Measurements from ENCODE around the gene SSNA1. TPM values are rescaled to one million over a fixed set of nuclear protein-coding genes. Genes with fewer than 3 reads are reported as not detected.

Gene SSNA1
- total and polyA plus RNA-seq, 4 donors, result 30.5 to 87.1 (median 57.2) TPM

GRCh38 chr9:137143459-137143858 lies 45.0 kb upstream of the SSNA1 start:
- H3K9me3 ChIP-seq (ENCODE audit: control insufficient read depth, low read length), result peaks cover 1% of the 10 kb centered on the region
- WGBS, 2 donors, result 50 to 64% methylated on average over 4 of the region's 4 CpGs
- DNase-seq (no peak), ATAC-seq (ENCODE audit: low FRiP score) (no peak)
- no peak overlapping the region for H3K4me3 ChIP-seq (ENCODE audit: low read length in 2 of 2)
- no peaks in the 10 kb centered on the region for H3K27me3 ChIP-seq (ENCODE audit: control insufficient read depth in 1 of 2, insufficient read depth in 2 of 2, low read length in 1 of 2)
- no peaks in the 10 kb centered on the region for H3K36me3 ChIP-seq (ENCODE audit: control insufficient read depth in 1 of 2, insufficient read depth in 2 of 2, low read length in 1 of 2)
- no peak overlapping the region for H3K27ac ChIP-seq (ENCODE audit: low read depth in 1 of 2, low read length in 2 of 2)
- intact Hi-C loops (cut with DNase I), result no loop called here
- no peaks in the 10 kb centered on the region for H3K4me1 ChIP-seq (ENCODE audit: control insufficient read depth in 1 of 2, insufficient read depth in 2 of 2, low read length in 2 of 2)

- ATAC-seq (ENCODE audit: low FRiP score), result no peak
- WGBS, 2 donors, result 51 to 54% methylated on average over 48 to 49 of the region's 49 CpGs
- Histone ChIP-seq H3K4me3 (ENCODE audit: low read length in 2 of 2) (no peak overlapping the region), H3K9me3 (ENCODE audit: control insufficient read depth, low read length) (peaks cover 1% of the 10 kb centered on the region), H3K27ac (ENCODE audit: low read depth in 1 of 2, low read length in 2 of 2) (no peak overlapping the region), H3K27me3 (ENCODE audit: control insufficient read depth in 1 of 2, insufficient read depth in 2 of 2, low read length in 1 of 2) (no peaks in the 10 kb centered on the region), H3K36me3 (ENCODE audit: control insufficient read depth in 1 of 2, insufficient read depth in 2 of 2, low read length in 1 of 2) (no peaks in the 10 kb centered on the region), H3K4me1 (ENCODE audit: control insufficient read depth in 1 of 2, insufficient read depth in 2 of 2, low read length in 2 of 2) (no peaks in the 10 kb centered on the region)
- intact Hi-C loops (cut with DNase I), result no loop called here
- peak in 1 of 2 donors; percentile 39 for DNase-seq
Measured at GRCh38 chr9:137145731-137146526, 42.5 kb upstream of the SSNA1 start.

GRCh38 chr9:137146527-137146918 lies 42.0 kb upstream of the SSNA1 start:
- H3K9me3 ChIP-seq (ENCODE audit: control insufficient read depth, low read length), result peaks cover 1% of the 10 kb centered on the region
- no peaks in the 10 kb centered on the region for H3K36me3 ChIP-seq (ENCODE audit: control insufficient read depth in 1 of 2, insufficient read depth in 2 of 2, low read length in 1 of 2)
- ATAC-seq (ENCODE audit: low FRiP score) (no peak), DNase-seq (no peak)
- intact Hi-C loops (cut with DNase I), result no loop called here
- H3K27ac ChIP-seq (ENCODE audit: low read depth in 1 of 2, low read length in 2 of 2), result no peak overlapping the region
- no peak overlapping the region for H3K4me3 ChIP-seq (ENCODE audit: low read length in 2 of 2)
- no peaks in the 10 kb centered on the region for H3K4me1 ChIP-seq (ENCODE audit: control insufficient read depth in 1 of 2, insufficient read depth in 2 of 2, low read length in 2 of 2)
- WGBS, 2 donors, result 48 to 57% methylated on average over 8 to 9 of the region's 9 CpGs
- H3K27me3 ChIP-seq (ENCODE audit: control insufficient read depth in 1 of 2, insufficient read depth in 2 of 2, low read length in 1 of 2), result no peaks in the 10 kb centered on the region

GRCh38 chr9:137147091-137147792 lies 41.2 kb upstream of the SSNA1 start:
- DNase-seq (no peak), ATAC-seq (ENCODE audit: low FRiP score) (no peak)
- intact Hi-C loops (cut with DNase I), result no loop called here
- WGBS, 2 donors, result 85 to 87% methylated on average over 25 to 26 of the region's 26 CpGs
- Histone ChIP-seq H3K4me3 (ENCODE audit: low read length in 2 of 2) (no peak overlapping the region), H3K36me3 (ENCODE audit: control insufficient read depth in 1 of 2, insufficient read depth in 2 of 2, low read length in 1 of 2) (no peaks in the 10 kb centered on the region), H3K27ac (ENCODE audit: low read depth in 1 of 2, low read length in 2 of 2) (no peak overlapping the region), H3K27me3 (ENCODE audit: control insufficient read depth in 1 of 2, insufficient read depth in 2 of 2, low read length in 1 of 2) (no peaks in the 10 kb centered on the region), H3K4me1 (ENCODE audit: control insufficient read depth in 1 of 2, insufficient read depth in 2 of 2, low read length in 2 of 2) (no peaks in the 10 kb centered on the region), H3K9me3 (ENCODE audit: control insufficient read depth, low read length) (peaks cover 1% of the 10 kb centered on the region)

- Histone ChIP-seq H3K27ac (ENCODE audit: low read depth in 1 of 2, low read length in 2 of 2) (no peak overlapping the region), H3K4me1 (ENCODE audit: control insufficient read depth in 1 of 2, insufficient read depth in 2 of 2, low read length in 2 of 2) (no peaks in the 10 kb centered on the region), H3K4me3 (ENCODE audit: low read length in 2 of 2) (no peak overlapping the region), H3K27me3 (ENCODE audit: control insufficient read depth in 1 of 2, insufficient read depth in 2 of 2, low read length in 1 of 2) (no peaks in the 10 kb centered on the region), H3K36me3 (ENCODE audit: control insufficient read depth in 1 of 2, insufficient read depth in 2 of 2, low read length in 1 of 2) (no peaks in the 10 kb centered on the region), H3K9me3 (ENCODE audit: control insufficient read depth, low read length) (peaks cover 1% of the 10 kb centered on the region)
- ATAC-seq (ENCODE audit: low FRiP score), result no peak
- intact Hi-C loops (cut with DNase I), result no loop called here
- DNase-seq, result no peak
- WGBS, 2 donors, result 16 to 29% methylated on average over 13 to 24 of the region's 24 CpGs
Measured at GRCh38 chr9:137147793-137148160, 40.7 kb upstream of the SSNA1 start.

- WGBS, 2 donors, result 67 to 75% methylated on average over 27 of the region's 27 CpGs
- no peaks in the 10 kb centered on the region for H3K27me3 ChIP-seq (ENCODE audit: control insufficient read depth in 1 of 2, insufficient read depth in 2 of 2, low read length in 1 of 2)
Measured at GRCh38 chr9:137148242-137148641, 40.2 kb upstream of the SSNA1 start.

GRCh38 chr9:137148661-137149060 lies 39.8 kb upstream of the SSNA1 start:
- Histone ChIP-seq H3K27ac (ENCODE audit: low read depth in 1 of 2, low read length in 2 of 2) (no peak overlapping the region), H3K27me3 (ENCODE audit: control insufficient read depth in 1 of 2, insufficient read depth in 2 of 2, low read length in 1 of 2) (no peaks in the 10 kb centered on the region), H3K4me3 (ENCODE audit: low read length in 2 of 2) (no peak overlapping the region), H3K36me3 (ENCODE audit: control insufficient read depth in 1 of 2, insufficient read depth in 2 of 2, low read length in 1 of 2) (no peaks in the 10 kb centered on the region), H3K9me3 (ENCODE audit: control insufficient read depth, low read length) (peaks cover 1% of the 10 kb centered on the region), H3K4me1 (ENCODE audit: control insufficient read depth in 1 of 2, insufficient read depth in 2 of 2, low read length in 2 of 2) (no peaks in the 10 kb centered on the region)
- ATAC-seq (ENCODE audit: low FRiP score), result no peak
- intact Hi-C loops (cut with DNase I), result no loop called here
- WGBS, 2 donors, result 81 to 83% methylated on average over 19 of the region's 19 CpGs
- no peak for DNase-seq

More at GRCh38 chr9:137148242-137148641, 40.2 kb upstream of the SSNA1 start:
- ATAC-seq (ENCODE audit: low FRiP score) (no peak), DNase-seq (no peak)
- Histone ChIP-seq H3K4me1 (ENCODE audit: control insufficient read depth in 1 of 2, insufficient read depth in 2 of 2, low read length in 2 of 2) (no peaks in the 10 kb centered on the region), H3K36me3 (ENCODE audit: control insufficient read depth in 1 of 2, insufficient read depth in 2 of 2, low read length in 1 of 2) (no peaks in the 10 kb centered on the region), H3K9me3 (ENCODE audit: control insufficient read depth, low read length) (peaks cover 1% of the 10 kb centered on the region), H3K27ac (ENCODE audit: low read depth in 1 of 2, low read length in 2 of 2) (no peak overlapping the region), H3K4me3 (ENCODE audit: low read length in 2 of 2) (no peak overlapping the region)
- intact Hi-C loops (cut with DNase I), result no loop called here

GRCh38 chr9:137149363-137149762 lies 39.1 kb upstream of the SSNA1 start:
- Histone ChIP-seq H3K4me1 (ENCODE audit: control insufficient read depth in 1 of 2, insufficient read depth in 2 of 2, low read length in 2 of 2) (no peaks in the 10 kb centered on the region), H3K27ac (ENCODE audit: low read depth in 1 of 2, low read length in 2 of 2) (no peak overlapping the region), H3K9me3 (ENCODE audit: control insufficient read depth, low read length) (peaks cover 1% of the 10 kb centered on the region), H3K27me3 (ENCODE audit: control insufficient read depth in 1 of 2, insufficient read depth in 2 of 2, low read length in 1 of 2) (no peaks in the 10 kb centered on the region), H3K36me3 (ENCODE audit: control insufficient read depth in 1 of 2, insufficient read depth in 2 of 2, low read length in 1 of 2) (no peaks in the 10 kb centered on the region), H3K4me3 (ENCODE audit: low read length in 2 of 2) (no peak overlapping the region)
- no peak for DNase-seq
- WGBS, 2 donors, result 82 to 84% methylated on average over 5 of the region's 5 CpGs
- ATAC-seq (ENCODE audit: low FRiP score), result no peak
- intact Hi-C loops (cut with DNase I), result no loop called here
